T follicular helper cell (primary cell): ENCODE results near the gene SMIM33.
"Not testable (repeated sequence)": the region's sequence is repeated elsewhere in the genome, so short reads cannot be mapped to it uniquely, and the experiment has no call there.

Source experiments
- DNase-seq: peaks from one replicate; pipeline ENCODE4 v3.0.0-alpha.2; 2020; ENCODE audit warnings: low read depth

The SMIM33 gene

DNA sequence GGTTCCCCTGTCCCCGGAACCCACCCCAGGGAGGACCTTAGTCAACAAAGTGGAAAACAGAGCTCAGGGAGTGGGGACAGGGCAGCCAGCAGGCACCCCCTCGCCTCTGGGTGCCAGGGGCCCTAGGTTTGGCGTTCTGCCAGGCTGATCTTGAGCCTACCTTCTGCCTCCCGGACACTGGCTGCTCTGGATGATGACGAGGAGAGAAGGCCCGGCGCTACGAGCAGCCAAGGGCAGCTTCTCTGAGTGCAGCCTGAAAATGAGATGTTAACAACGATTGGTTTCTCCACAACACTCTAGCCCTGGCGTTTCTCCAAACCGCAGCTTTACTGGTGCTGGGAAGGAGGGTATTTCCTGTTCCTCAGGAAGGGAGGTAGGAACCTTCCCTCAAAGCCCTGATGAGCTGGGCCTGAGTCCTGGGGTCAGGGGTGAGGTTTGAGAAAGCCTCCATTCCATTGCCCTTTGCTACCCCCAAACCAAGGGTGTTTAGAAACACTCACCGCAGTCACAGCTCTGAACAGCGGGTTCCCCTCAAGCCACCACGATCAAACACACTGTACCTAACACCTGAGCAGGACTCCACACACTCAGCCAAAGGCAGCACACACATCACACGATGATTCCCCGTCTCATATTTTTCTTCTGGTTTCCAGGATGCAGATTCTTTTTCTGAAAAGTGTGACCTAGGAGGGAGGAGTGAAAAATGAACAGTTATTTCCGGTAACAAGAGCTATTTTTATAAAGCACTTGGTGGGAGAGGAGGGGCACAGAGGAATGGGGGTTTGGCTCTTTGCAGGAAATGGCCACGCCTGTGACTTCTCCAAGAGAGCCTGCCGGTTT, 11.5 kb downstream of the SMIM33 start, which contains the start of gene STING1:
TSS of gene STING1 (minus strand) at position 709 of the 840 bp plus-strand sequence. CDS start 1,054 bp downstream, outside the sequence.
- DNase-seq, result peak; percentile 45

DNA sequence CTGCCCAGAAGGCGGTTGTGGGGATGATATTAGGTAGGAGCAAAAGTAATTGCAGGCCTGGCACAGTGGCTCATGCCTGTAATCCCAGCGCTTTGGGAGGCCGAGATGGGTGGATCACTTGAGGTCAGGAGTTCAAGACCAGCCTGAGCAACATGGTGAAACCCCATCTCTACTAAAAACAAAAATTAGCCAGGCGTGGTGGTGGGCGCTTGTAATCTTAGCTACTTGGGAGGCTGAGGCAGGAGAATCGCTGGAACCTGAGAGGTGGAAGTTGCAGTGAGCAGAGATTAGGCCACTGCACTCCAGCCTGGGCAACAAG, 12.0 kb downstream of the SMIM33 start:
- not testable (repeated sequence) for DNase-seq

- DNase-seq, result no peak
These were observed 15.4 kb downstream of the SMIM33 start for GRCh38 chr5:139486201-139486600.

GRCh38 chr5:139488260-139488659, 17.5 kb downstream of the SMIM33 start:
- DNase-seq, result no peak

- DNase-seq, result no peak
These were observed 21.9 kb downstream of the SMIM33 start for GRCh38 chr5:139492700-139493192.

GRCh38 chr5:139494256-139494655, 23.5 kb downstream of the SMIM33 start:
- DNase-seq, result no peak

DNA sequence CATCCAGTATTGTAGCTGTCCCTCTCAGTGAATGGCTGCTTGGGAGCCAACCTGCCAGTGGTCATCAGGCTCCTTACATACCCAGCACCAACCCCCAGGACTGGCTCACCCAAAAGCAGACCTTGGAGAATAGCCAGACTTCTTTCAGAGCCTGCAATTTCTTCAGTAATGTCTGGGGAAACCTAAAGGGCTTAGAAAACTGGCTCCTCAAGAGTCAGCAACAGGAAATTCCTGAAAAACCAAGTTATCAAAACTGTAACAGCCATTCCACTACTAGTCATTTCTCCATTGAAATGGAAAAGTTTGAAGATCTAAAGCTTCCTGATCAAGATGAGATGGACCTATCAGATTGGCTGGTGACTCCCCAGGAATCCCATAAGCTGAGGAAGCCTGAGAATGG, 24.0 kb downstream of the SMIM33 start:
- DNase-seq, result no peak

DNA sequence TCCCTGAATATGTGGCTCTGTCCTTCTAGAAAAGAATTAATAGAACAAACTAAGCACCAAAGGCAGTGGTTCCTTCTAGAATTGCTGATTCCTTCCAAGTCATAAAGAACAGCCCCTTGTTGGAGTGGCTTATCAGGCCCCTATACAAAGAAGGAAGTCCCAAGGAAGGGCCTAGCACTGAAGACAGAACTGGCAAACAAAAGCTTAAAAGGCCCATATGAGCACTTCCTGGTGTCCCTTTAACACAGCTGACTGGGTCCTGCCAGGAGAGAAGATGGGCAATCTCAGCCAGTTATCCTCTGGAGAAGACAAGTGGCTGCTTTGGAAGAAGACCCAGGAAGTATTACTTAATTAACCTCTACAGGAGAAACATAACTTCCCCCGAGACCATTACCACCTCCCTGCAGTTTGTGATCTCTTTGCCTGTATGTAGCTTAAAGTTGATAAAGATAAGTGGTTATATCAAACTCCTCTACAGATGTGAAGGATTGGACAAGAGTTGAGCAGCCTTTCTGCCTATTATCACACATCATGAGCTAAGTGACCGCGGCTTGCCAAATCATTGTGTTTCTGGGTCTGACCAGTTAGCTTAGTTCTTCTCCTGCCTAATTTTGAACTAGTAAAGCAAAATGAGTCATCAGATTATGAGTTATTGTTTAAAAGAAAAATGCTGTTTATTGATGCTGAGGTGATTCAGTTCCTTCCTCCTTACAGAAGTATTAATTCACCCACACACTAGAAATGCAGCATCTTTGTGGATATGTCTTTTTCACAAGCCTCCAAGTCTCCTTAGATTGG, 25.0 kb downstream of the SMIM33 start:
- DNase-seq, result no peak

DNA sequence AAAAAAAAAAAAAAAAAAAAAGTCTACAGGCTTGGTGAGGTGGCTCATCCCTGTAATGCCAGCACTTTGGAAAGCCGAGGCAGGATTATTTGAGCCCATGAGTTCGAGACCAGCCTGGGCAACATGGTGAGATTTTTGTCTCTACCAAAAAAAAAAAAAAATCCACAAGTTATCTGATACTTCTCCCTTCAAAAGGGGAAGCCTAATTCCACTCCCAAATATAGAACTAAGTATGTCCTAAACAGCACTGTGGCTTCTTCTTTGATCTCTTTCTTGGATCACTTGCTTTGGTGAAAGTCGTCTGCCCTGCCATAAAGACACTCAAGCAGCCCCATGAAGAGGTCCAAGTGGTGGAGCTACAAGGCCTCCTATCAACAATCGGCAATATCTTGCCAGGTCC, 30.6 kb downstream of the SMIM33 start:
- no peak for DNase-seq

- DNase-seq, result not testable (repeated sequence)
These were observed 32.4 kb downstream of the SMIM33 start for GRCh38 chr5:139503036-139503817.

DNA sequence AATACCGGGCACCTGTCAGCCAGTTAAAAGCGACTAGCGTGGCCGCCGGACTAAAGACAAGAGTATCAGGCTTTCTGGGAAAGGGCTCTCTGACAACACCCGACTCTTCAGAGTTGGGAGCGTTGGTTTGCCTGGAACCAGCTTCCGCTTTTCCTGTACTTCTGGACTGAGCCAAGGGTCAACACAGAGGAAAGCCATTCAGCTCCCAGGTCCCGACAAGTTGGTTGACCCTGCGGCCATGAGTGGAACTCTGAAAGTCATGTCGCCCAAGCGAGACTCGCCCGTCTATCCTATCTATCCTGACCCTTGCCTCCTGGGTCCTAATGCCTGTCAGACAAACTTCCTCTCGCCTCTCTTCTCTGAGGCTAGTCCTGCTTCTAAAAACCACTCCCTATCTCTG, 33.1 kb downstream of the SMIM33 start:
- DNase-seq, result not testable (repeated sequence)

GRCh38 chr5:139504722-139505121, 33.9 kb downstream of the SMIM33 start:
- DNase-seq, result not testable (repeated sequence)

GRCh38 chr5:139512786-139513390, 42.1 kb downstream of the SMIM33 start:
- DNase-seq, result no peak

DNA sequence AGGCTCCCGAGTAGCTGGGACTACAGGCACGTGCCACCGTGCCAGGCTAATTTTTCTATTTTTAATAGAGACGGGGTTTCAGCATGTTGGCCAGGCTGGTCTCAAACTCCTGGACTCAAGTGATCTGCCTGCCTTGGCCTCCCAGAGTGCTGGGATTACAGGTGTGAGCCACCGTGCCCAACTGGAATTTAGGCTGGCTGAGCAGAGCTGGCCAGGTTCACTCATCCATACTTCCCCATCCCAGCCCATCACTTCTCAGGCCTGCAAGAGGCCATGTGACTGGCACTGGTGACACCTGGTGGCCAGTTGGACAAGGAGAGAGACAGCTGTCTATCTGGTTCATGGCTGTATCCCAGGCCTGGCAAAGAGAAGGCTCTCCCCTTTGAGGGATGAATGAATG, 42.6 kb downstream of the SMIM33 start:
- peak; percentile 72 for DNase-seq

- DNase-seq, result no peak
These were observed 43.2 kb downstream of the SMIM33 start for GRCh38 chr5:139513852-139514485.

DNA sequence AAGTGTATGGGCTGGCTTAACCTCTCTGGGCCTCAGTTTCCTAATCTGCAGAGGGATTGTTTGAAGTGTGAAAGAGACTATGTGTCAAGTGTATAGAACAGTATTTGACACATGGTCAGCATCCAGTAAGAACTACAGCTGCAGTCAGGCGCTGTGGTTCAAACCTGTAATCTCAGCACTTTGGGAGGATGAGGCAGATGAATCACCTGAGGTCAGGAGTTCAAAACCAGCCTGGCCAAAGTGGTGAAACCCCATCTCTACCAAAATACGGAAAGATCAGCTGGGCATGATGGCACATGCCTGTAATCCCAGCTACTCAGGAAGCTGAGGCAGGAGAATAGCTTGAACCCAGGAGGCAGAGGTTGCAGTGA, 43.7 kb downstream of the SMIM33 start:
- DNase-seq, result no peak

GRCh38 chr5:139517683-139518564, 47.1 kb downstream of the SMIM33 start:
- peak; percentile 80 for DNase-seq
